Islet of Langerhans (tissue), 1 donor: ENCODE results near the gene TENM3.

Source experiments
- FAIRE-seq: peaks from one replicate; lab custom pipeline; 2011; peaks lifted over from hg19 to GRCh38; lab: Jason Lieb, UNC

TENM3 gene

DNA sequence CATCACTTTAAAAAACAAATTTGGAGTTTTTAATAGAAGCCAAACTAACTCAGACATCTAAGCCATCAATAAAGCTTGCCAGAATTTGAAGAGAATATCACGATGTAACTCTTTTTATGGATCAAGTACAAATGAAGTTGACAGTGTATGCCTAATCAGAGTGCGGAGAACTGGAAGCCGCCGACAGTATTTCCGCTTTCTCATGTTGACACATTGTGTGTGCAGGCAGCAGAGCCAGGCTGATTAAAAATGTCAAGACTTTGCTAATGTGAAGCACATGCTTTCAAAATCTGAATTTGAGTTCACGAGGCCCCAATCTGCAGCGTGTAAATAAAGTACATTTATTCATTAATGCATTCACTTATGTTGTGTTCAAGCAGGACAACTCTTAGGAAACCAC lies 161.2 kb downstream of the TENM3 start:
- FAIRE-seq, result no peak

DNA sequence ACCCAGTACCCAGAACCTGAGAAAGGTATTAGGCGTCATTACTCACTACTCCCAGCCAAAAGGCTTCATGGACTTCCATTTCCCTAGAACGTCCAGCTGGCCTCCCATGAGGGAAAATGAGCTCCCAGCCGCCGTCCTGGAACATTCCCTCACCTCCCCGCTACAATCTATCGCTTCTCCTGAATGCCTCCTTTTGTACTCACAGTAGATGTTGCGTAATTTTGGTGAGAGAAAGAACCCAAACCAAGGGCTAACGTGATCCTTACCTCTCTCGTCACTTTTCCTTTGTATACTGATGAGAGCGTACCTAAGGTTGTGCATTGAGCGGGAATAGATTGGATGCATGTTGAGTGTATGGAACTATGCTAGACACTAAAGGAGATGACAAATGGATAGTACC lies 161.9 kb downstream of the TENM3 start:
- no peak for FAIRE-seq

DNA sequence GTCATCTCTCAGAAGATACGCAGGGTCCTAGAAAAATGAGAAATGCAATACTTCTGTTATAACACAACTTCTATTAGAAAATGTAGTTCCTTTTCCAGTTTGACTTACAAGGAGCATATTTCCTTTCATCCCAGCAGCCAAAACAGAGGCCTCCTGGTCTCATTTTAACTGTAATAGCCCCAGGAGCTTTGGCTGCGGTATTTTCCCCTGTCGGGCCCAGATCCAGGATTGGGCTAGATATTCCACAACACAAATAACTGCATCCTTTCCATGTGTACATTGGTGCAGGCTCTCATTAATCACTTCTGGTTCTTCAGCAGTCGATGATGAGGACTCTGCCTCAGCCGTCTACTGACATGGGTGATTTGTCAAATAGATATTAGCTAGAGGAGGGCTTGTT lies 166.1 kb downstream of the TENM3 start:
- FAIRE-seq, result no peak

DNA sequence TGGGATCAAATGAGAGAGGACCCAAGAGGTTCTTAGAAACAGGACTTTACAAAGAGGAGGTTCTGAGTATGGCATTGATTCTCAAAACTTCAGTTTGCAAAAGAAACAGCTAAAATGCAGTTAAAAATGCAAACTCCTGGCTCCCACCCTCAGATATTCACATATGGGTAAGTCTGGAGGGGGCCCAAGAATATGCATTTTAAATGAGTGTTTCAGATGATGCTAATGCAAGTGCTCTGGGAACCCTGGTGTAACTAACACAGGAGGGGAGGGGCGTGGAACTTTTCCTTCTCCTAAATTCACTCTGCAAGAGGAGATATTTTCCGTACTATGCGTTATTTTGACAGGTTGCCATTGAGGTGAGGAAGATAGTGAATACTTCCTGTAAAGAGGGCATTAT lies 168.2 kb downstream of the TENM3 start:
- FAIRE-seq, result no peak

DNA sequence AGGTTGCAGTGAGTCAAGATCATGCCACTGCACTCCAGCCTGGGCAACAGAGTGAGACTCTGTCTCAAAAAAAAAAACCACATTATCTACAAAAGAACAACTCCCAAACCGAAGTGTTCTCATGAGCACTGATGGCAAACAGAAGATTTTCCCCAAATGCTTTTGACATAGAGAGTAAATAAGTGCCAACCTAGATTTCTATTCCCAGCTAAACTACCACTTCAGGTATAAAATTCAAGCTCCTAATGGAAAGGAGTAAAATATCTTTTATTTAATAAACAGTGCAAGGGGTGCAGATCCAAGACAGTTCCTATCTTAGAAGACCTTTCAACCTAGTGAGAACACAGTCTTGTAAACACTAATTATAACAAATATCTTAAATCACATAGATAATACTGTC lies 170.3 kb downstream of the TENM3 start:
- FAIRE-seq, result no peak

DNA sequence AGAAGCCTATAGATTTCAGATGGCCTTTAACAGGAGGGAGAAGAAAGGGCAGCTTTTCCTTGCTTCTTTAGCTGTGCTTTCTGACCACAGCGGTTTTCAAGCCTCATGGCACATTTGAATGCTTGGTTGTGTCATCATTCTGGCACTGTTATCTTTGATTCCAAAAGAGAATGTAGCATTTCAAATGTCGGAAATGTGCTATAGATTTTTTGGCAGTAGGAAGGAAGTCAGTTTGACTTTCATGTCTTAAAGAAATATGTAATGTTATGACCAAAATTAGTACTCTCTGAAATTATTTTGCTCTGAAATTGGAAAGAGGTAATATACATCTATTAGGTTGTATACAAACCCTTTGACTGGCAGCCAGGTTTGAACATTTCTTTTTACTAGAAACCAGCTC lies 171.9 kb downstream of the TENM3 start:
- no peak for FAIRE-seq

DNA sequence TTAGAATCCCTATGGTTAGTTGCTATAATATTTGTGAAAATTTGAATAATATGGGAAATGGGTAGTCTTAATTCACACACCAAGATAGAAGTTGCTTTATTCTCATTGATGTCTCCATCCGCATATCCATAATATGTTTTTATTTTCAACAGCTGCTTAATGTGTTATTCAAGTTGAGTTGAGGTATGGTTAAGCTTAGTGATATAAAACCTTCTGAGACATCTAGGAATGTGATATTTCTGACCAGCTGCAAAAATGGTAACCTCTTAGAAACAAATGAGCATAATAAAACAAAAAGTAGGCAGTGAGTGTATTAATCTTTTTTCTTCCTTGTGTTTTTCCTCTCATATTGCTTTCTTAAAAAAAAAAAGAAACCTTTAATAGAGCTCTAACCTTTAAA lies 172.9 kb downstream of the TENM3 start:
- no peak for FAIRE-seq

DNA sequence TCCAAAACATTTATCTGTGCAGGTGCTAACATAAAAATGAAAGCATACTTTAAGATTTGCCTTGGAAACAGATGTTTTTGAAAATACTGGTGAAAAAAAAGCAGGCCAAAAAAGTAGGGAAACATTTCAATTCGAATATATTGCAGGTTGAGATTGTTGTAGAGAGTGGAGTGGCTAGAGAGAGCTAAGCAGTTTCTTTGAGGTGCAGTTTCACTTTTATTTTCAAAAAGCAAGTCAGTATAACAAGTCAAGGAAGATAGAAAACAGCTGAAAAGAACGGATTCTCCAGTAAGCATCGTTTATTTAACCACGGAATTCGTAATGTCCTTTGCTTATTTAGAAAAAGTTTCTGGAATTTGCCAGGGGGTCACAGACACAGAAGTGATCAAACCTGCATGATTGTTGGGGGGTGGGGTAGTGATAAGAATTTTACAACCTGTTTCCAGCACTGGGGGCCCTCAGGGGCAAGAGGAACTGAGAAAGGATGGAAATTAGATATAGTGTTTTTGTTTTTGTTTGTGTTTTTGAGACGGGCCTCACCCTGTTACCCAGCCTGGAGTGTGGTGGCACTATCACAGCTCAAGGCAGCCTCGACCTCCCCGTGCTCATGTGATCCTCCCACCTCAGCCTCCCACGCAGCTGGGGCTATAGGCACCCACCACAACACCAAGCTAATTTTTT lies 175.0 kb downstream of the TENM3 start:
- no peak for FAIRE-seq

DNA sequence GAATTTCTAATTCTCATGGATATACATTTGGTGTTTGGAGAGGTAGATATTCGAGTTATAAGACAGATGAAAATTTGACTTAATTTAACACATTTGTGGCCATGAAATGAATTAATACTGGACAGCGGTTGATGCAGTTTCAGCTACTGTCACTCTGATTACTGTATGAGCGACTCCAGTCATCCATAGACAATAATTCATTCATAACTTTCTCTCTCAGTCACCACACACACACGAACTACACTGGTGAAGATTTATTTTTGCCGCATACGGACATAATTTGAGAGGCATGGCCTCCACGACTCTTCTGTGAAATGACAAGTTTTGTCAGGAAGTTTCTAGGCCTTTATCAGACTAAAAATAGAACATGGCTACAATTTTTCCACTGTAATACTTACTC lies 177.0 kb downstream of the TENM3 start:
- no peak for FAIRE-seq

DNA sequence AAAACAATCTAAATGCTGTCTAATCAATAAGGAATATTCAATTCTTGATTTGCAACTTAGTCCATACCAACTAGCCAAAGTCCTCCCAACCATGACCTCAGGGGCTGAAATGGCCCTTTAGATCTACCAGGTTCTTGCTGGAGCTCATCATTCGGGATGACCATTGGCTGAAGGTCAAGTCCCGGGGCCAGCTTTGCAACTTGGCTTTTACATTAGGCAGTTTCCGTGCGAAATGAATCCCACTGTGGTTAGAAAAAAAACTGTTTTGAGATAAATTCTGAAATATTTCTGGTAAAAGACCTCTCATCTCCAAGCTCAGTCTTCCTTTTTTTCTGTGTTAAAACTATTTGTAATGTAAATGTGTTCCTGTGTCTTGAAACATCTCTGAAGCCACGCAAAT lies 178.6 kb downstream of the TENM3 start:
- FAIRE-seq, result no peak

DNA sequence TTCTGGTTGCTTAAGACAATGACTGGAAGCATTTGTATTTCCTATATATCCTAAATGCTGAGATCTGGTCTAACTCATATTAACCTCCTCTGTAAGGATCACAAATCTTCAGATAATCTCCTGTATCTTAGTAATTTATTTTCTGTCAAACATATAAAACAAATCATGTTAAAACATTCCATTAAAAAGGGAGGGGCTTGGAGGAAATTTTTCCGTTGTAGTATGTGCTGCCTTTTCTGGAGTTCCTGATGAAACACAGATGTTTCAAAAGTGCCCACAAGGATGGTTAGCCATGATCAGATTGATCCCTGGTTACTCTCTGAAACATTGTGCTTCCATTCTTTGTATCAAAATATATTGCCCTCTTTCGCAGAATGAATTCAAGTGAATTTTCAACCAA lies 182.1 kb downstream of the TENM3 start:
- FAIRE-seq, result no peak

DNA sequence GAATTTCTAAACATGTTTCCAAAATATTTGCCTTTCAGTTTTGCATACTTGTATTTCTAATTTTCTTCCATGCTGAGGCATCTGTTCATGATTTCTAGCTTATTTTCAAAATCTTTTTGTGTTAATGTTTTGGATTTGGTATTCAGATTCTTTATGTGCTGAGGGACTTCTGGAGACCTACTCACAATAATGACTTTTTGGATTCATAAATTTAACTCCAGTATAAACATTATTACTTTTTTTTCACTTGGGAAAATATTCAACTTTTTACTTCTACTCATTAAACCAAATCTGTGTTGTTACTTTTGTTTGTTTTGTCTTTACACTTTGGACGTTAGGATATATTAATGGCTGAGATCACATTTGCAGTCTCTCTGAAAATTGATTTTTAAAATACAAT lies 183.7 kb downstream of the TENM3 start:
- no peak for FAIRE-seq

DNA sequence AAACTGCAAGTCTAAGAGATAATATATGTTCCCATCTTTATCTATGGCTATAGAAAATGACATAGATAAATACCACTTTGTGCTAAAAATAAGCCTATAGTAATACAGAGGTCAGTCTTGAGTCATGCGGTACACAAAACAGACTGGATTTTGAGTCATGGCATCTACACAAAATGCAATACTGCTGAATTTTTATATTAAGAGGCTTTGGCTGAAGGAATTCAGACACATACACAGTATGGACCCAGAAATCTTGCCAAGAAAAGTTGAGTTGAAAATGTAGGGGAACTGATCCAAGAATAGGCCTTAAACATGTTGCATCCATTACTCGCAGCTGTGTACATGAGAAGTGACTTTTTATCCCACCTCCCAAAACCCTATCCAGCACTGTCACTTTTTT lies 184.4 kb downstream of the TENM3 start:
- FAIRE-seq, result no peak

DNA sequence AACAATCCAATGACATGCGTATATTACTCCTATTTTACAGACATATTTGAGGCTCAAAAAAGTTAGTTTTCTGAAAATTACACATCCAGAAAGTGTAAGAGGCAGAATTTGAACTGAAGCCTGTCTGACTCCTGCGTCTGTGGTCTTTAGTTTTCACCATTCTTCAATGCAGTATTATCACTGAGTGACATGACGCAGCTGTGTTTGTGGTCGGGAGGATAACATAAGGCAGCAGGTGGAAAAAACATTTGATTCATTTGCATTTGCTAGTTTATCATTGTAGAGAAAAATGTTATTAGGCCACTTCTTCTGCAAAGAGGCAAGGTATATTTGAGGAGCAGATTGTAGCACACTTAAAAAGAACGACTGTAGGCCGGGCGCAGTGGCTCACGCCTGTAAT lies 186.7 kb downstream of the TENM3 start:
- FAIRE-seq, result no peak

DNA sequence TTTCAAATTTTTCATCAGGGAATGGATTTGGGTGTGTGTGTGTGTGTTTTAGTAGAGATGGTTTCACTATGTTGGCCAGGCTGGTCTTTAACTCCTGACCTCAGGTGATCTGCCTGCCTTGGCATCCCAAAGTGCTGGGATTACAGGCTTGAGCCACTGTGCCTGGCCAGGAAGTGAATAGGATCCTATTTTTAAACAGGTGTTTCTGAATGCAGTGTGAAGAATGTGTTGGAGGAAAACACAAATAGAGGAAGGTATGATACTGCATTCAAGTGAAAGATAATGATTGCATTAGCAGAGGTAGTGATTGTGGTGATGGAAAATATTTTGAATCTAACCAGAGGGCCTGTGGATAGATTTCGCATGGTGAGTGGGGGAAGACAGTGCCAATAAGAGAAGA lies 189.6 kb downstream of the TENM3 start:
- FAIRE-seq, result no peak

DNA sequence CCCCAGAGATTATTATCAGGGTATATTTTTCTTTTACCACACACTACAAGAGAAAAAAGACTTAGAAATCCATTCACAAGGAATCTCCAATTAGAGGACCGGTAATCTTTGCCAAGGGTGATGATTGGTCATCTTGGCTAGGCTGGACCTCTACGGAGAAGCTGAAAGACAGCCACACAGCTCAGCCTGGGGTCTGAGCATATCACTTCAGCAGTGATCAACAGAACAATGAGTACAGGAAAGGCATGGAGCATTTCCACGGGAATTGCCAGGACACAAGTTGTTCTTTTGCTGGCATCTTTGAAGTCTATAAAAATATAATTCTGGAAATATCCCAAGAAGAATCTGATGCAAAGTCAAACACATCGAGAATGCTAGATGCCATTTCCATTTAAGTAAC lies 191.5 kb downstream of the TENM3 start:
- no peak for FAIRE-seq

DNA sequence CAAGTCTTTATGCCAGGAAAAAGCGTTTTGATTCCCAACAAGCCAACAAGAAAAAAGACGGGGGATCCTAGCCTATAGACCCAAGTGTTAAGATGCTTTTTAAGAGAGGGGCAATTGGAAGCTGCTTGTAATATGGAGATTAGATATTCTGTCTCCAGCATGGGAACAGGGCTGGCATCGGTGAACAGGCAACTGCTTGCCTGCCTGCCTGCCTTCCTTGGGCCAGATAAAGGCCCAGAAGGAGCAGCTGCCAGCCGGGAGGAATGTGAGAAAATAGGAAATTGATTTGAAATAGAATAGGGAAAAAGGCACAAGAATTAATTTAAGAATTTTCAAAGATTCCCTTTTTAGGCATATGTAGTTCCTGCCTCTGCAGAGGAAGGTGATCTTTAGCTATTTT lies 192.2 kb downstream of the TENM3 start:
- no peak for FAIRE-seq

DNA sequence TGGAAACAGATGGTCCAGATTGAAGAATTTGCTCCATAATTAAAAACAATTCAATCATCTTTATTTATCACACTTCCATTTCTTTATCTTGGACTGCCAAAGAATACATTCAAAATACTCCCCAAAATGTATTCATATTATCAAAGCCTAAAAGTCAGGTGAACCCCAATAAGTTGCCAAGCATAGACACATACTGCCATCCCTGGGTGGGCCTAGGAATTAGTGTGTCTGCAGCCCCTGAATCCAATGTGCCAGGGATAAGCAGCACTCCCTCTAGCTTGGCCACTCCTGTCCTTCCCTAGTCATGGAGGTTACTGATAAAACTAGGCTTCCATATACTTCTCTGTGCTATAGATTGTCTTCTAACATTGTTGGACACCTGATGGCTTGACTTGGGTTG lies 199.9 kb downstream of the TENM3 start:
- no peak for FAIRE-seq

DNA sequence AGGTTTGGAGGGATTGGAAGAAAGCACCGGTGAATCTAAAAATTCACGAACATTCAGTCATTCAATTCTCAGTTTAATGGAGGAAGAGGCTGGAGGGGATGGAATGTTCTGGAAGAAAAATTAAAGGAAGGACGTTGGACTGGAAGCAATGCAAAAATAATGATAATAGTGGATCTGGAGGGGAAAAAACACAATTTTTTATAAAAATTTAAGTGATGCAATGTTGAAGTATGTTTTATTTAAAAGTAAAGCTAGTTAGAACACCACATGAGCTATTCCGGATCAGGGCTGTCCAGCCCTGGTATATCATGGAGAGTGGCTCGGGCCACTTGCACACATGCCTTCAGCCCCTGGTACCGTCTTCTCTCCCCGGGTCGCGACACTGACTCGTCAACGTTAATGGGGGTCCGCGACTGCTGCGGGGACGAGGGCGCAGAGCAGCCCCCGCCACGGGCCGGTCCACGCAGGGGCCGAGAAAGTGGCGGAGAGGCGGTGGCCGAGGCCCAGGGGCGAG lies 204.6 kb downstream of the TENM3 start:
- FAIRE-seq, result no peak

DNA sequence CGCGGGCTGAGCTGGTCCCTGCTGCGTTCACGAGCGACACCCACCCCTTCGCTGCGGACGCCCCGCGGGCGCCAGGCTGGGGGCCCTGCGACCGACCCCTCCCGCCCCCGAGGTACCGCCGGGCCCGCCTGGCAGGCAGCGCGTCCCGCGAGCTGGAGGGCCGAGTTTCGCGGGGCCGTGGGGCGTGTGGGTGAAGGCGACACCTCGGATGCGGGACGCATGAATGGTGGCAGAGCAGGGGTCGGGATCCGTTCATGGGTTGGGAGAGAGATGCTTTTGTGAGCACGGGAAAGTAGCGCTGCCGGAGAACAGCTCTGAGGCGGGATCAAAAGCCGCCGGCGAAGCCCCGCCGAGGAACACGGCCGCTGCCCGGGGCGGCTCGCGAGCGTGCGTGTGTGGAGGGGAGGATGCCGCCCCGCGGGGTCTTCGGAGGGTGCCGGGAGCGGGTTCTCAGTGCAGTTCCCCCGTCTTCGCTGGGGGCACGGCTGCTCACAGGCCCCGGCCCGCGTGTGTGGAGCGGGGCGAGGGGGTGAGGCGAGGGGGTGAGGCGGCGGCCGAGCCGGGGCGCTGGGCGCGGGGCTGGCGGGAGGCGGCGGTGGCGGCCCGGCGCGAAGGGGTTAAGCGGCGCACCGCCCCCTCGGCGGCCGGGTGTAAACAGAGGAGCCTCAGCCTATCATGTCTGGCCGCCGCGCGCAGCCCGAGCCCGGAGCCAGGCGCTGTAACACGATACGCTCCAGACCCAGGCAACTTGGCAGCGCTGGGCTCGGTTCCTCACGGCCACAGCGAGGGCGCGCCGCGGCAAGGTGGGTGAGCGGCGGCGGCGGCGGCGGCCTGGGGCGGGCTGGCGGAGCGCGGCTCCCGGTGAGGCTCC lies 205.3 kb downstream of the TENM3 start:
- FAIRE-seq, result no peak

DNA sequence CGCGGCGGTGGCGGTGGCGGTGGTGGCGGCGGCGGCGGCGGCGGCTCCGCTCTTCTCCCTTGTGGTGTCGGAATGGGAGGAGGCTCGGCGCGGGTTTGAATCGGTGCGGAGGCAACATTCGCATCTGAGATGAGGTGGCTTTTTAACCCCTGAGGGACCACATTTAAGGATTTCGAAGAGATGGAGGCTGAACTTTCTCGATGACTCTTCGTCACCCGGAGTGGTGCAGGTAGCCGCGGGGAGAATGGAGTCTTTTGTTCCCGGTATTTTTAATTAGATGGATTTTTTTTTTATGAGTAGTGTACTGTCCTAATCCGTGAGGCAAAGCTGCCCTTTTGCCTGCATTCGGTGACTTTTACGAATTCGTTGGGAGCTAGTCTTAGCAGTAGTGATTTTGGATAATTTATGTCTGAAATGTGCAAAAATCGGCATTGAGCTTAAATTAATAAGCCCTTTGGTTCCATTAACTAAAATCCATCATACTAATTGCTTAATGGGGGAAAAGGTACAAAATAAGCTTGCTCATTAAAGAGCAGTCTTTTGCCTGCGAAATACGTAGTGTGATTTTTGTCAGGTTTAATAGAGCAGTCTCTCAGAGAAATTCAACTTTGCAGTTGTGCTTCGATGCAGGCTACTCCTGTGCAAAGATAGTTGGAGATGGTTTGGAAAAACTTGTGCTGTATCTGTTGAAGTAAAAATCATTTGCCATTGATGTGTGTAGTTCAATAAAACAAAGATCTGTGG lies 206.2 kb downstream of the TENM3 start:
- peak; percentile 70 for FAIRE-seq

DNA sequence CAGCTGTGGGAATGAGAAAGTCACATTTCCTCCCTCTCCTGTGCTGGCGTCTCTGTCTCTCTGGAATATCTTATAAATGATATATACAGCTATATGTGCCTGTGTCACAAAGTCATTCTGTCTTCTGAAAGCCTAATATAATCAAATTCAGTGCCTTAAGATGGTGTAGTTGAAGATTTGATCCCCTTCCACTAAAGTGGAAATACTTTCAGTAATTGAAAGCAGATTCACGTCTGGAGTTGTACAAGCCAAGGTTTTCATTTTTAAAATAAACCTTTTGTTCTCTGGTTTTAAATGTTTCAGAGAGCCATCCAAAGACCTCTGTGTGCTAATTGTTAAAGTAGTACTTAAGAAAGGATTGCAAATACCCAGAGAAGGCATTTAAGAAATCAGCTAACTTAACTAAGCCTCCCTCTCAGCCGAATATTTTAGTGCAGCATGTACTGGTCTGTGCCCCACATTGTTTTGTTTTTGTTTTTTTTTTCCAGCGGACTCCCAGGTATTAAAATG lies 206.8 kb downstream of the TENM3 start:
- FAIRE-seq, result no peak

DNA sequence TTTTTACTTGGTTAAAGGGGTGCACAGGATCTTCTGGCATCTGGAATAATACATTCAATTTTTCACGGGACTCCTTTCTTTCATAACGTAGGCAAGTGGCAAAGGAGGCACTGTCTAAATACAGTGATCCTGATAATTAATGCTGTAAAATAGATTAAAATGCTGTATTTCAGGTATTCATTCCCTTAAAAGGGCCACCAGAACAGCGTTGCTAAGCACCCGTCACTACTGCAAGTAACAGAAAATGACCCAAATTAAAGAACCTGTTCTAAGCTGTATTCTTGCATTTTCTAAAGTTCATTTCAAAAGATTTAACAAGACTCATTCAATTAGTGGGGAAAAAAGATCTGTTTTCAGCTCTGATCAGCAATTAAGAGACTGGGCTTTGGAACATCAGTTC lies 208.2 kb downstream of the TENM3 start:
- FAIRE-seq, result peak; percentile 41
